ENCODE data around the gene FBRS.

FBRS gene

DNA sequence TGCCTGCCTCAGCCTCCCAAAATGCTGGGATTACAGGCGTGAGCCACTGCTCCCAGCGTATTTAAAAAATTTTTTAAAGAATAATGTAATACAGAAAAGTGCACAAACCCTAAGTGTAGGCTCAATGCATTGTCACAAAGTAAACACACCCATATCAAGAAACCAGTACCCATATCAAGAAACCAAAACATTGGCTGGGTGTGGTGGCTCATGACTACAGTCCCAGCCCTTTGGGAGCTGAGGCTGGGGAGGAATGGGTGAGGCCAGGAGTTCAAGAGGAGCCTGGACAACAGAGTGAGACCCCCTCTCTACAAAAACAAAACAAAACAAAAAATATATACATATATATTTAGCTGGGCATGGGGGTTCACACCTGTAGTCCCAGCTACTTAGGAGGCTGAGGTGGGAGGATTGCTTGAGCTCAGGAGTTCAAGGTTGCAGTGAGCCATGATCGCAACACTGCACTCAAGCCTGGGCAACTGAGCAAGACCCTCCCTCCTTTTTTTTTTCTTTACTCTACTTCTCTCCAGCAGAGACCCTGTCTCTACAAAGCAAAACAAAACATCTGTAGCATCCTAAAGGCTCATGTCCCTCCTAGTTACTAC lies 16.8 kb upstream of the FBRS start:
- FAIRE-seq (no peak), DNase-seq (ENCODE audit: insufficient read length, low spot score) (no peak)
- TF ChIP-seq POLR2AphosphoS5 (IDR thresholded peaks at IDR 0.05; ENCODE audit: low read depth, low read length) (no peak), PAX5 (IDR thresholded peaks at IDR 0.05; ENCODE audit: insufficient read depth, low read length, severe bottlenecking) (no peak), SPI1 (IDR thresholded peaks at IDR 0.05; ENCODE audit: low read depth, low read length) (no peak)

DNA sequence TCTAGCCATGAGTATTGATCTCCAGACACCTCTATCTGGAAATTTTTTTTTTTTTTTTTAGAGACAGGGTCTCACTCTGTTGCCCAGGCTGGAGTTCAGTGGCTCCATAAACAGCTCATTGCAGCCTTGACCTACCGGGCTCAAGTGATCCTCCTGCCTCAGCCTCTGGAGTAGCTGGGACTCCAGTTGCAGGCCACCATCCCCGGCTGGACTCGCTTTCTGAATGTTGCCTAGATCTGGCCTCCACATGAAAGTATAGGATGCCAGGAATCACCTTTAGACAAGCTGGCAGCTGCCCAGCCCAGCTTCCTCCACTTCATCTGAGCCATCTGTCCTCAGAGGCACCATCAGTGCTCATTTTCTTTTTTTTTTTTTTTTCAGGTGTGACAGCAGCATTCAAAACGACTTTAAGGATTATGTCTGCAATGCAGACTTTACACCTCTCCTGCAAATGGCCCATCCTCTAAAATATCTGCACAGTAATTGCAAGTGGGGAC lies 13.8 kb upstream of the FBRS start:
- TF ChIP-seq POU2F2 (IDR thresholded peaks at IDR 0.05; ENCODE audit: low read depth, low read length) (no peak), POLR2A (IDR thresholded peaks at IDR 0.05; ENCODE audit: low read depth, low read length) (no peak), POLR2AphosphoS5 (IDR thresholded peaks at IDR 0.05; ENCODE audit: low read depth, low read length) (no peak), SPI1 (IDR thresholded peaks at IDR 0.05; ENCODE audit: low read depth, low read length) (no peak), TAF1 (IDR thresholded peaks at IDR 0.05; ENCODE audit: low read depth, low read length) (no peak), PAX5 (IDR thresholded peaks at IDR 0.05; ENCODE audit: insufficient read depth, low read length, severe bottlenecking) (no peak)
- no peak for DNase-seq (ENCODE audit: insufficient read length, low spot score)
- FAIRE-seq = no peak

DNA sequence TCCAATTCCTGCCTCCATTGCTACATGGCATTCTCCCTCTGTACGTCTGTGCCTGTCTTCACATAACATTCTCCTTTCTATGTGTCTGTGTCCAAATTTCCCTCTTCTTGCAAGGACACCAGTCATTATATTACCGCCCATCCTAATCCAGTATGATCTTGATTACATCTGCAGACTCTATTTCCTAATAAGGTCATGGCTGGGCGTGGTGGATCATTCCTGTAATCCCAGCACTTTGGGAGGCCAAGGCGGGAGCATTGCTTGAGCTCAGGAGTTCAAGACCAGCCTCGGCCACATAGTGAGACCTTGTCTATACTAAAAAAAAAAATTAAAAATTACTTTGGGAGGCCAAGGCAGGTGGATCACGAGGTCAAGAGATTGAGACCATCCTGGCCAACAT lies 12.5 kb upstream of the FBRS start:
- FAIRE-seq = no peak
- TF ChIP-seq SPI1 (IDR thresholded peaks at IDR 0.05; ENCODE audit: low read depth, low read length) = no peak
- TF ChIP-seq TAF1 (IDR thresholded peaks at IDR 0.05; ENCODE audit: low read depth, low read length) = no peak
- TF ChIP-seq PAX5 (IDR thresholded peaks at IDR 0.05; ENCODE audit: insufficient read depth, low read length, severe bottlenecking) = no peak
- TF ChIP-seq POU2F2 (IDR thresholded peaks at IDR 0.05; ENCODE audit: low read depth, low read length) = no peak
- no peak for TF ChIP-seq POLR2AphosphoS5 (IDR thresholded peaks at IDR 0.05; ENCODE audit: low read depth, low read length)
- TF ChIP-seq POLR2A (IDR thresholded peaks at IDR 0.05; ENCODE audit: low read depth, low read length) = no peak
- DNase-seq (ENCODE audit: insufficient read length, low spot score) = no peak

DNA sequence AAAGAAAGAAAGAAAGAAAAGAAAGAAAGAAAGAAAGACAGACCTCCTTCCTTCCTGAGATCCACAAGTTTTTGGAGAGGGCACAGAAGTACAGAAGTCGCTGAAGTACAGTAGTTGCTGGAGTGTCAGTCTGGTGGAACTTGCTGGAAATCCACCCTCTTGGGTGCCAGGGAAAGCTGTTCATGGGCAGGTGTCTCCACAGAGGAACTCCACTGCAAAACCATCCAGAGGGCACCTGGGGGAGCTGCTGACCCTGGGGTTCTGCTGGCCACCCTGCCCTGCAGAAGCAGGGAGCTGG lies 11.0 kb upstream of the FBRS start:
- DNase-seq (ENCODE audit: insufficient read length, low spot score) = no peak
- no peak for TF ChIP-seq PAX5 (IDR thresholded peaks at IDR 0.05; ENCODE audit: insufficient read depth, low read length, severe bottlenecking)
- no peak for TF ChIP-seq TAF1 (IDR thresholded peaks at IDR 0.05; ENCODE audit: low read depth, low read length)
- TF ChIP-seq SPI1 (IDR thresholded peaks at IDR 0.05; ENCODE audit: low read depth, low read length) = no peak
- TF ChIP-seq POLR2A (IDR thresholded peaks at IDR 0.05; ENCODE audit: low read depth, low read length) = no peak
- no peak for TF ChIP-seq POLR2AphosphoS5 (IDR thresholded peaks at IDR 0.05; ENCODE audit: low read depth, low read length)
- no peak for TF ChIP-seq POU2F2 (IDR thresholded peaks at IDR 0.05; ENCODE audit: low read depth, low read length)
- FAIRE-seq = no peak

DNA sequence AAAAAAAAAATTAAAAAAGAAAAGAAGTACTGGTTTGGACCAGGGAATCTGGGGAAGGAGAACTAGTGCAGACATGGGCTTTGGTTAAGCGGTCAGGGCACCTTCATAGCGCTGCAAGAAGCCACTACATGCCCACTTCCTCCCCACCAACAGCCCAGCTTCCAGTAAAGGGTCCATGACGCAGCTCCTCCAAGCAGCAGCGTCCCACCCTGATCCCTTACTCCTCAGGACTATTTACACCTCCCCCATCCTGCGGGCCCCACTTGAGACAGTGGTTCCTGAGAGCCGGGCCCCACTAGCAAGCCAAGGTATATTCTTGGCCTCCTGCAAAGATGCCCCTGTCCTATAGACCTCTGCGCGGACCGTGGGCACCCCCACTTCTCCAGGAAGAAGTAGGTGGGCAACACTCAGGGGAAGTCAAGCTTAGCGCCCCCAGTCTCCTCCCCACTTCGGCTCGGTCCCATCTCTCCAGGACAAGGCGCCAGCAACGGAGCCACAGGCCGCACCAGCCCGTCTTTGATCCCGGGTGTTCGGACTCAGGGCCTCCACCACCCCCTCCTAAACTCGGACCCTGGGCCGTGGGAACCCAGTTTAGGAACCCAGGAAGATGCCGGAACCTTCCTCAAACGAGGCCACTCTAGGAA lies 8.4 kb upstream of the FBRS start:
- no peak for DNase-seq (ENCODE audit: insufficient read length, low spot score)
- TF ChIP-seq POLR2A (IDR thresholded peaks at IDR 0.05; ENCODE audit: low read depth, low read length) = no peak
- TF ChIP-seq POU2F2 (IDR thresholded peaks at IDR 0.05; ENCODE audit: low read depth, low read length) = no peak
- peak; percentile 52 for TF ChIP-seq SPI1 (IDR thresholded peaks at IDR 0.05; ENCODE audit: low read depth, low read length)
- no peak for TF ChIP-seq TAF1 (IDR thresholded peaks at IDR 0.05; ENCODE audit: low read depth, low read length)
- FAIRE-seq = no peak

DNA sequence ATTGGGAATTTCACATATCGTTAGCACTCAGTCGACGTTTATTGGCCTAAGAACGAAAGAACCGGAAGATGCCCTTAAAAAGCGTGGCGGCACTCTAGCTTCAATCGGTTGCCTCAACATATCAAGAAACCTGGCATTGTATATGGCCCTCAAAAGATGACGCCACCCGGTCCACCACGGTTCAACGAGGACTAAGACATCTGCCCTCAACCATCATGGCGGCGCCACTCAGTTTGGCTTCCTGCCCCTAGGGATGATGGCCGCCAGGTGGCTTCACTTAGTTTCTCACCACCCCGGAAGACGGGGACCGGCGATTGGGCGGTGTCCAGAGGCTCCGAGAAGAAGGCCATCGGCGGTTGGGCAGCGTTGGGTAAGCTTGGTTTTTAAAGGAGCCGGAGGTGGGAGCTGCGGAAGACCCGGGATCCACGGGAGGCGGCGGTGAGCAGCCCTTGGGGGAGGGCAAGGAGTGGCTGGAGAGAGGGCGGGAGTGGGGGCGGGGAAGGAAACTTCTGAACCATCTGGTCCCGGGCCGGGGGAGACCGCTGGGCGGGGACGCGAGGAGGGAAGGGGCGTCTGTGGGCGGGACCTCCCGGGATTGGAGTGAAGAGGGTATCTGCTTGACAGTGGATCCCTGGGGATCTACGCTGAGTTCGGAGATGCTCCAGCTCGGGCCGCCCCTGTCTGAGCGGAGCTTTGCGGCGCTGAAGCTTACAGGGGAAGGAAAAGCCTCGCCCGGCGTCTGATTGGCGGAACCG lies 7.7 kb upstream of the FBRS start, which contains the start of gene PRR14:
PRR14 (plus strand) TSS at position 592 of the 755 bp plus-strand sequence. CDS start 686 bp downstream, outside the sequence.
- DNase-seq (ENCODE audit: insufficient read length, low spot score) = peak; percentile 87
- FAIRE-seq = no peak

DNA sequence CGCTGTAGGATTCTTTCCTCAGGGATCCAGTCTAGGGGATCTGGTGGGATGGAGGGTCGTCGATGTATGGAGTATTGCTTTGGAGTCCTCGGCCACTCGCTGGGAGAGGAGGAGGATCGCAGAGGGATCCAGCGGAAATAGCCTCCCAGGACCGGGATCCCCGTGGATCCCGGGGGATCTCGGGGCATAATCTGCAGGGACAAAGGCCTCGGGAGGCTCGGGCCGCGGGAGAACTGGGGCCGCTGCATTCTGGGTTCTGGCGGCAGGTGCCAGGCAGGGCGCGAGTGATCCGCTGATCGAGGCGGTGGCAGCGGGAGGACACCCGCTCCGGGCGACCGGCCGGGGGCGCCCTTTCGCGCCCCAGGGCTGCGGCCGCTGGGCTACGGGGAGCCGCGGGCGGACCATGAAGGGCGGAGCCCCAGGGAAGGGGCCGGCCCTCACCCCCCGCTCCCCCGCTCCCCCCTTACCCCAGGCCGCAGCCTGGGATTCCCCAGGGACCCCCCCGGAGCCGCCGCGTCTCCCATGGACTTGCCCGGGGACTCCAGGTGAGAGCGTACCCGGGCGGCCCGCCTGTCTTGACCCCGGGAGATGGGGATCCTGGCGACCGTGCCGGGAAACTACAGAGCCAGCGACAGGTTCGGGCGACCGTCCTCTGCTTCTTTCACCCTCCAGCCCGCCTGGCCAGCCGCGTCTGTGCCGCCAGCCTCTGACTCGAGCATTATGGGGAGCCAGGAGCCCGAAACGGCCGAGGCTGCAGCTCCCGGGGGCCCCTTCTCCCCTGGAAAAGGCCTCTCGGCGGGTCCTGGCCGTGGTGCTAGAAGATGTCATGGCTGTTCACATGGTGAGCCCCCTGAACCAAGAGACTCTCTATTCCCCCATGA lies 6.9 kb upstream of the FBRS start:
- FAIRE-seq = peak; percentile 93
- peak; percentile 89 for DNase-seq (ENCODE audit: insufficient read length, low spot score)

More for the DNA sequence above, 7.7 kb upstream of the FBRS start, which contains the start of gene PRR14:
- TF ChIP-seq SPI1 (IDR thresholded peaks at IDR 0.05; ENCODE audit: low read depth, low read length) = no peak
- no peak for TF ChIP-seq POU2F2 (IDR thresholded peaks at IDR 0.05; ENCODE audit: low read depth, low read length)
- TF ChIP-seq POLR2AphosphoS5 (IDR thresholded peaks at IDR 0.05; ENCODE audit: low read depth, low read length) = no peak
- TF ChIP-seq PAX5 (IDR thresholded peaks at IDR 0.05; ENCODE audit: insufficient read depth, low read length, severe bottlenecking) = no peak
- peak; percentile 59 for TF ChIP-seq TAF1 (IDR thresholded peaks at IDR 0.05; ENCODE audit: low read depth, low read length)
- TF ChIP-seq POLR2A (IDR thresholded peaks at IDR 0.05; ENCODE audit: low read depth, low read length) = peak; percentile 50; the same call in 1 of the 2 replicates

DNA sequence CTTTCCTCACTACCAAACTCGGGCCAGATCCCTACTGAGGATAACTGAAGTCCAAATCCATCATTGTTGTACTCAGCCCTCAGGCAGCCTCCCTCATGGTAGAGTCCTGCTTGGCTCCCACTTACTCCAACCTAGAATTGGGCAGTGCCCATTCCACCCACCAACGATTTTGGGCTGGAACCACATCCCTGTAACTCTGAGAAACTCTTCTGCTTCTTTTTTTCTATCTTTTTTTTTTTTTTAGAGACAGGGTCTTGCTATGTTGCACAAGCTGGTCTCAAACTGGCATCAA lies 6.3 kb upstream of the FBRS start:
- DNase-seq (ENCODE audit: insufficient read length, low spot score) (no peak), FAIRE-seq (no peak)
- TF ChIP-seq POLR2AphosphoS5 (IDR thresholded peaks at IDR 0.05; ENCODE audit: low read depth, low read length) (no peak), POU2F2 (IDR thresholded peaks at IDR 0.05; ENCODE audit: low read depth, low read length) (no peak), PAX5 (IDR thresholded peaks at IDR 0.05; ENCODE audit: insufficient read depth, low read length, severe bottlenecking) (no peak), POLR2A (IDR thresholded peaks at IDR 0.05; ENCODE audit: low read depth, low read length) (no peak), TAF1 (IDR thresholded peaks at IDR 0.05; ENCODE audit: low read depth, low read length) (no peak), SPI1 (IDR thresholded peaks at IDR 0.05; ENCODE audit: low read depth, low read length) (no peak)

More for the DNA sequence above, 6.9 kb upstream of the FBRS start:
- TF ChIP-seq SPI1 (IDR thresholded peaks at IDR 0.05; ENCODE audit: low read depth, low read length) = no peak
- peak; percentile 39; the same call in 1 of the 2 replicates for TF ChIP-seq POU2F2 (IDR thresholded peaks at IDR 0.05; ENCODE audit: low read depth, low read length)
- TF ChIP-seq TAF1 (IDR thresholded peaks at IDR 0.05; ENCODE audit: low read depth, low read length) = 0 out of 2 replicates have a peak, but pooled peaks have one; percentile 38

DNA sequence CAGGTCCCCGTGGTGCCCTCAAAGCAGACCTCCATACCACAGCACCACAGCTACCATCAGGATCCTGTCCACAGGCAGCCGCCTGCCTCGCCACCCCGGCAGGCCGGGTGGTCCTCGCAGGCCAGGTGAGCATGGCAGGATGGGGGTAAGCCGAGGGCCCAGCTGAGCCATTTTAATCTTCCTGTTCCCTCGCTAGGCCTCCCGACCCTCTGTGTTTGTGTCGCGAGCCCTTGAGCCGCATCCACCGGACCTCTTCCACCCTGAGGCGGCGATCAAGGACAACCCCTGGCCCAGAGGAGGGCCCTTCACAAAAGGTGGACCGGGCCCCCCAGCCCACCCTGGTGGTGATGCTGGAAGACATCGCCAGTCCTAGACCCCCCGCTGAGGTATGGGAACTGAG lies 5.5 kb upstream of the FBRS start:
- FAIRE-seq (no peak), DNase-seq (ENCODE audit: insufficient read length, low spot score) (no peak)
- TF ChIP-seq POLR2A (IDR thresholded peaks at IDR 0.05; ENCODE audit: low read depth, low read length) = no peak
